Osteoblast (primary cell): ENCODE results near the gene ARHGEF1. TPM values are rescaled to one million over a fixed set of nuclear protein-coding genes. Genes with fewer than 3 reads are reported as not detected.

ENCODE experiments used
- DNase-seq: peaks from one replicate; pipeline ENCODE4 v3.0.0; 2011; ENCODE audit warnings: low spot score, mixed read lengths; ENCODE audit not compliant: insufficient read length; ENCODE audit errors: missing footprints
- H2AFZ ChIP-seq: 2 replicates; pipeline ENCODE4 v1.6.0; 2011; ENCODE audit warnings: mild to moderate bottlenecking, low read length
- H3K27ac ChIP-seq: 2 replicates; pipeline ENCODE4 v1.5.1; 2011; ENCODE audit warnings: mild to moderate bottlenecking, low read depth, low read length, moderate library complexity
- H3K27me3 ChIP-seq: 2 replicates; pipeline ENCODE4 v1.6.0; 2012; ENCODE audit warnings: mild to moderate bottlenecking, control low read depth, inconsistent platforms, low read length, moderate library complexity; ENCODE audit not compliant: insufficient read depth
- H3K36me3 ChIP-seq: 2 replicates; pipeline ENCODE4 v1.5.1; 2011; ENCODE audit warnings: mild to moderate bottlenecking, low read length, control low read depth, moderate library complexity; ENCODE audit not compliant: insufficient read depth
- H3K4me1 ChIP-seq: 2 replicates; pipeline ENCODE4 v1.5.1; 2011; ENCODE audit warnings: mild to moderate bottlenecking, low read length, control low read depth, moderate library complexity; ENCODE audit not compliant: insufficient read depth
- H3K4me2 ChIP-seq: 2 replicates; pipeline ENCODE4 v1.6.0; 2011; ENCODE audit warnings: mild to moderate bottlenecking, low read length; ENCODE audit not compliant: insufficient read depth
- H3K4me3 ChIP-seq: fragments of 200-600 bp; sonication (generic); 3 replicates; pipeline ENCODE4 v1.5.1; 2012; ENCODE audit warnings: mild to moderate bottlenecking, low read length, inconsistent platforms; ENCODE audit not compliant: insufficient read depth
- H3K79me2 ChIP-seq: 2 replicates; pipeline ENCODE4 v1.6.0; 2012; ENCODE audit warnings: mild to moderate bottlenecking, low read length, control low read depth, inconsistent platforms; ENCODE audit not compliant: insufficient read depth
- H3K9me3 ChIP-seq: 2 replicates; pipeline ENCODE4 v1.5.1; 2011; ENCODE audit warnings: low read depth, low read length, control low read depth
- H4K20me1 ChIP-seq: 2 replicates; pipeline ENCODE4 v1.6.0; 2012; ENCODE audit warnings: mild to moderate bottlenecking, low read length, control low read depth; ENCODE audit not compliant: insufficient read depth
- total RNA-seq: library from RNA; depleted of rRNA; stranded (reverse); fragments of >200 nt; gene quantifications from 2 replicates; pipeline ENCODE4 v1.2.3, GENCODE V29; 2012
- TF ChIP-seq, protein P1 (sequence below): IDR thresholded peaks from 2 replicates; pipeline ENCODE4 v1.5.1; 2011; ENCODE audit warnings: mild to moderate bottlenecking, low read depth, low read length, moderate library complexity; ENCODE audit errors: extremely low read depth

The ARHGEF1 gene
- total RNA-seq, 1 donor: 31.8 TPM

DNA sequence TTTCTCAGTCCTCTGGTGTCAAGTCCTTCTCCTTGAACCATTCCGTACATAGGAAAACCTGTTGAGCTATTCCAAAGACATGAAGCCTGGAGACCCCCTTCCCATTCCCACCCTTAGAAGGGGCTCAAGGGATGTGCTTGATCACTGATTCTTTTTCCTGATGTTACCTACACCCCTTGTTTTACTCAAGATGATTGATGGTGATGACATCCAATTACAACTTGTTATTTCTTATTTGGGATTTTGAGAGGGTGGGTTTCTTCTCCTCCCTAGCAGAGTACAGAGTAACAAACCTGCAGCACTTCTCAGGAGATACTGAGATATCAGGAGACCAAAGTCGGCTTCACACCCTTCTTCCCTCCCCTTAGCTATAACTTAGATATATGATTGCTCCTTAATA lies 29.6 kb upstream of the ARHGEF1 start:
- H3K4me2 ChIP-seq: no peak overlapping the region
- no peaks in the 10 kb centered on the region for H3K79me2 ChIP-seq
- no peak for DNase-seq
- H3K27ac ChIP-seq: no peak overlapping the region
- H3K36me3 ChIP-seq: no peaks in the 10 kb centered on the region
- H3K9me3 ChIP-seq: no peaks in the 10 kb centered on the region
- H4K20me1 ChIP-seq: no peaks in the 10 kb centered on the region
- no peak overlapping the region for H2AFZ ChIP-seq
- peaks cover 55% of the 10 kb centered on the region for H3K27me3 ChIP-seq
- no peak overlapping the region for H3K4me3 ChIP-seq
- TF ChIP-seq, protein P1, sequence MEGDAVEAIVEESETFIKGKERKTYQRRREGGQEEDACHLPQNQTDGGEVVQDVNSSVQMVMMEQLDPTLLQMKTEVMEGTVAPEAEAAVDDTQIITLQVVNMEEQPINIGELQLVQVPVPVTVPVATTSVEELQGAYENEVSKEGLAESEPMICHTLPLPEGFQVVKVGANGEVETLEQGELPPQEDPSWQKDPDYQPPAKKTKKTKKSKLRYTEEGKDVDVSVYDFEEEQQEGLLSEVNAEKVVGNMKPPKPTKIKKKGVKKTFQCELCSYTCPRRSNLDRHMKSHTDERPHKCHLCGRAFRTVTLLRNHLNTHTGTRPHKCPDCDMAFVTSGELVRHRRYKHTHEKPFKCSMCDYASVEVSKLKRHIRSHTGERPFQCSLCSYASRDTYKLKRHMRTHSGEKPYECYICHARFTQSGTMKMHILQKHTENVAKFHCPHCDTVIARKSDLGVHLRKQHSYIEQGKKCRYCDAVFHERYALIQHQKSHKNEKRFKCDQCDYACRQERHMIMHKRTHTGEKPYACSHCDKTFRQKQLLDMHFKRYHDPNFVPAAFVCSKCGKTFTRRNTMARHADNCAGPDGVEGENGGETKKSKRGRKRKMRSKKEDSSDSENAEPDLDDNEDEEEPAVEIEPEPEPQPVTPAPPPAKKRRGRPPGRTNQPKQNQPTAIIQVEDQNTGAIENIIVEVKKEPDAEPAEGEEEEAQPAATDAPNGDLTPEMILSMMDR: no peak
- H3K4me1 ChIP-seq: no peaks in the 10 kb centered on the region

DNA sequence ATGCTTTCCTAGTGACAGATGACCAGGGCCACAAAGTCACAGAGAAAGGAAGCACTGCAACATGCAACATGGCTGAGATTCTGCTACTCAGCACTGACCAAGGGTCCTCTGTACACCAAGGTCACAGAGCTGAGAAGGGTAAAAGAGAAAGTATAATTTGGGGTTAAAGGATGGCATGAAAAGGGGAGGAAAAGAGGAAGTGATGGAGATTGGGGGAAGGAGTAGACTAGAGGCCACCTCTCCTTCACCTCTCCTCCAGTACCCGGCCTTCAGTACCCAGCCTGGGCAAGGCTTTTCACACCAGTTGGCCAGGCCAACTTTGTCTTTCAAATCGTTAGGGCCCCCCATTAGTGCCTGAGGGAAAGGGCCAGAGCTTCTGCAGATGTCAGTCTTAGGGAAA lies 29.2 kb upstream of the ARHGEF1 start:
- no peaks in the 10 kb centered on the region for H3K9me3 ChIP-seq
- no peak for DNase-seq
- no peak overlapping the region for H3K4me2 ChIP-seq
- H2AFZ ChIP-seq: no peak overlapping the region
- no peaks in the 10 kb centered on the region for H3K79me2 ChIP-seq
- TF ChIP-seq, protein P1: no peak
- H3K36me3 ChIP-seq: no peaks in the 10 kb centered on the region
- H3K27ac ChIP-seq: no peak overlapping the region
- H3K4me1 ChIP-seq: no peaks in the 10 kb centered on the region
- peaks cover 53% of the 10 kb centered on the region for H3K27me3 ChIP-seq
- no peak overlapping the region for H3K4me3 ChIP-seq
- no peaks in the 10 kb centered on the region for H4K20me1 ChIP-seq

DNA sequence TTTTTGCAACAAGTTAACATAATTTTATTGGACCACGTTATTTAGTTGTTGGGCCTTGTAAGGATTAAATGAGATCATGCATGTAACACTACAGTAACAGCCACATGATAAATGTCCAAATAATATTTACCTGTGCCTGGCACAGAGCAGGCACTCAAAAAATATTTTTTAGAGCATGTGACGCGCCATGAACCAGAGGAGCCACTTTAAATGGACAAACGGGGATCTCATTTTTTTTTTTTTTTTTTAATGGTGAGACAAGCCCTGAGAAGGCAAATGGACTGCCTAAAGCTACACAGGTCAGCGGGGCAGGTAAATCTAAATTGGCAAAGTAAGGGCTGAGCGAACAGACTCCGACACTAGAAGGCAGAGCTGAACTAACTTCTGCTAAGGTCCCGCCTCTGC lies 23.8 kb upstream of the ARHGEF1 start:
- Histone ChIP-seq H3K4me3 (peak overlapping the region; percentile 93), H2AFZ (peak overlapping the region; percentile 60)
- DNase-seq: no peak

DNA sequence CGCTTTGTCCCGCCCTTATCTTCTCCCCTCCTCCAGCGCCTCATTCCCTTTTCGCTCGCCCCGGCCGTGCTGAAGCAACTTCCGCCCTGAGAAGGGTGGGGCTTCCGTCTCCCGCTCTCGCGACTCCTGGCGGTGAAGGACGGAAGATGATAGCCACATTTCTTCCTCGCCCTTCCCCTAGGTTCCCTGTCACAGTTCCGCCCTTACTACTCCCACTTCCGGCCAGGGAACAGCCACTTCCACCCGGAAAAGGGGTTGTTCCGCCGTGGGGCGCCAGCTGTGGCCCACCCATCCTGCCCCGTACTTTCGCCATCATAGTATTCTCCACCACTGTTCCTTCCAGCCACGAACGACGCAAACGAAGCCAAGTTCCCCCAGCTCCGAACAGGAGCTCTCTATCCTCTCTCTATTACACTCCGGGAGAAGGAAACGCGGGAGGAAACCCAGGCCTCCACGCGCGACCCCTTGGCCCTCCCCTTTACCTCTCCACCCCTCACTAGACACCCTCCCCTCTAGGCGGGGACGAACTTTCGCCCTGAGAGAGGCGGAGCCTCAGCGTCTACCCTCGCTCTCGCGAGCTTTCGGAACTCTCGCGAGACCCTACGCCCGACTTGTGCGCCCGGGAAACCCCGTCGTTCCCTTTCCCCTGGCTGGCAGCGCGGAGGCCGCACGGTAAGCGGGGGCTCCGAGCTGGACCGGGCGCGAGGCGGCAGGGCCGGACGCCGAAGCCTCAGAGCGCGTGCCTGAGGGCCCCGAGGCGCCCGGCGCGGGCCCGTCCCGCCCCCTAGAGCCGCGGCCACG lies 23.2 kb upstream of the ARHGEF1 start, which contains the start of gene RPS19:
Gene RPS19, plus strand, starts transcription at position 638 of the 801 bp plus-strand sequence. CDS start 520 bp downstream, outside the sequence.
- Histone ChIP-seq H4K20me1 (peaks cover 37% of the 10 kb centered on the region), H3K4me1 (peaks cover 28% of the 10 kb centered on the region), H3K27me3 (peaks cover 8% of the 10 kb centered on the region), H3K79me2 (peaks cover 48% of the 10 kb centered on the region), H3K36me3 (peaks cover 41% of the 10 kb centered on the region), H3K4me3 (peak within 1 kb of the TSS; percentile 93), H3K9me3 (no peaks in the 10 kb centered on the region), H3K4me2 (peak within 1 kb of the TSS; percentile 97), H3K27ac (peak within 1 kb of the TSS; percentile 95), H2AFZ (peak within 1 kb of the TSS; percentile 97)
- DNase-seq: peak; percentile 99
- TF ChIP-seq, protein P1: peak; percentile 56

More for the DNA sequence above, 23.8 kb upstream of the ARHGEF1 start:
- Histone ChIP-seq H3K27ac (no peak overlapping the region), H3K9me3 (no peaks in the 10 kb centered on the region), H3K27me3 (peaks cover 14% of the 10 kb centered on the region), H3K4me2 (peak overlapping the region; percentile 92), H4K20me1 (peaks cover 31% of the 10 kb centered on the region), H3K79me2 (peaks cover 42% of the 10 kb centered on the region), H3K36me3 (peaks cover 35% of the 10 kb centered on the region), H3K4me1 (peaks cover 25% of the 10 kb centered on the region)
- TF ChIP-seq, protein P1: no peak
